Loucy (cell line): ENCODE data around the gene PLXNA4.

Experiments used
- H2AFZ ChIP-seq: fragments of 200-600 bp; sonication (generic); 2 replicates; pipeline ENCODE4 v1.6.0; 2016; ENCODE audit warnings: antibody characterized with exemption, mild to moderate bottlenecking, low read length, moderate library complexity
- H3F3A ChIP-seq: fragments of 200-600 bp; 2 replicates; pipeline ENCODE4 v1.6.0; 2016; ENCODE audit warnings: antibody characterized with exemption, low read depth, mild to moderate bottlenecking
- H3K27me3 ChIP-seq: fragments of 200-600 bp; sonication (generic); 2 replicates; pipeline ENCODE4 v1.6.1; 2014; ENCODE audit warnings: low read length, mild to moderate bottlenecking; ENCODE audit not compliant: insufficient read depth, poor library complexity, severe bottlenecking
- H3K36me3 ChIP-seq: fragments of 200-600 bp; sonication (generic); 2 replicates; pipeline ENCODE4 v1.6.1; 2016; ENCODE audit warnings: low read length; ENCODE audit not compliant: insufficient read depth
- H3K4me1 ChIP-seq: fragments of 200-600 bp; sonication (generic); 2 replicates; pipeline ENCODE4 v1.5.1; 2014; ENCODE audit warnings: low read length, mild to moderate bottlenecking; ENCODE audit not compliant: insufficient read depth, poor library complexity, severe bottlenecking
- H3K4me2 ChIP-seq: fragments of 200-600 bp; sonication (generic); 2 replicates; pipeline ENCODE4 v1.6.0; 2014; ENCODE audit warnings: antibody characterized with exemption, low read length, low read depth, mild to moderate bottlenecking; ENCODE audit not compliant: poor library complexity, severe bottlenecking
- H3K4me3 ChIP-seq: fragments of 200-600 bp; sonication (generic); 2 replicates; pipeline ENCODE4 v1.5.1; 2014; ENCODE audit warnings: low read length, mild to moderate bottlenecking, mixed read lengths; ENCODE audit not compliant: poor library complexity, severe bottlenecking
- H3K79me2 ChIP-seq: fragments of 200-600 bp; sonication (generic); 2 replicates; pipeline ENCODE4 v1.6.1; 2014; ENCODE audit warnings: low read length; ENCODE audit not compliant: insufficient read depth
- H3K9ac ChIP-seq: fragments of 200-600 bp; sonication (generic); 2 replicates; pipeline ENCODE4 v1.6.0; 2014; ENCODE audit warnings: mild to moderate bottlenecking, low read depth, low read length, moderate library complexity; ENCODE audit not compliant: poor library complexity, severe bottlenecking
- H3K9me2 ChIP-seq: fragments of 200-600 bp; sonication (generic); replicated peaks from 2 replicates; pipeline ENCODE4 v1.6.1; 2016; ENCODE audit warnings: low read depth, low read length, mixed read lengths
- H3K9me3 ChIP-seq: fragments of 200-600 bp; sonication (generic); 2 replicates; pipeline ENCODE4 v1.6.1; 2014; ENCODE audit warnings: mild to moderate bottlenecking, antibody characterized with exemption, low read length, low read depth; ENCODE audit not compliant: insufficient read depth
- H4K20me1 ChIP-seq: fragments of 200-600 bp; sonication (generic); 2 replicates; pipeline ENCODE4 v1.6.0; 2014; ENCODE audit warnings: antibody characterized with exemption, low read length, mild to moderate bottlenecking; ENCODE audit not compliant: insufficient read depth, poor library complexity, severe bottlenecking
- EZH2phosphoT487 ChIP-seq: fragments of 200-600 bp; IDR thresholded peaks from 2 replicates; pipeline ENCODE4 v1.6.1; 2018; ENCODE audit warnings: antibody characterized with exemption, mild to moderate bottlenecking, moderate library complexity, borderline replicate concordance
- TF ChIP-seq, protein P1 (sequence below): fragments of 200-600 bp; sonication (generic); conservative IDR thresholded peaks from 2 replicates; pipeline ENCODE4 v1.5.1; 2014; ENCODE audit warnings: mild to moderate bottlenecking, antibody characterized with exemption, low read length

Gene PLXNA4

DNA sequence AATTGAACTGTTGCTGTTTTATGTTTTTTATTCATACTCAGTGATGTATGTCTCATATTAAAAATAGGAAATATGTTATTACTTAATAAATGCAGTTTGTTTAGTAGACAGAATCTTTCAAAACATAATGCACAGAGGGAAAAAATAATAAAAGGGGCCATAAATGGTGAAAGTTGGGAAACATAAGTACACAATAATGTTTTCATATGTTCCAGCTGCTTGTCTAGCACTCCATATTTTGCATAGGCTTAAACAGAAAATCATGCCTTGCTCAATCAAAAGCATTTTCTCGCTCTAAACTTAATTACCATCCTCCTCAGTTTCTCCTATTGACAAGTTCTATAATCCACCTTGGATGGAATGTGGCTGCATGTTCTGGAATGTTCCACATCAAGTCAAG is 333.2 kb downstream of the PLXNA4 start:
- H3K4me1 ChIP-seq, result no peaks in the 10 kb centered on the region
- no peak overlapping the region for H3K4me2 ChIP-seq
- no peaks in the 10 kb centered on the region for H3K79me2 ChIP-seq
- no peak overlapping the region for H3K4me3 ChIP-seq
- H2AFZ ChIP-seq, result no peak overlapping the region
- no peak overlapping the region for H3K9ac ChIP-seq
- H3K27me3 ChIP-seq, result no peaks in the 10 kb centered on the region
- H4K20me1 ChIP-seq, result no peaks in the 10 kb centered on the region
- H3K9me2 ChIP-seq, result no peaks in the 10 kb centered on the region
- no peaks in the 10 kb centered on the region for H3F3A ChIP-seq
- no peaks in the 10 kb centered on the region for H3K9me3 ChIP-seq
- no peaks in the 10 kb centered on the region for H3K36me3 ChIP-seq
- TF ChIP-seq, protein P1, sequence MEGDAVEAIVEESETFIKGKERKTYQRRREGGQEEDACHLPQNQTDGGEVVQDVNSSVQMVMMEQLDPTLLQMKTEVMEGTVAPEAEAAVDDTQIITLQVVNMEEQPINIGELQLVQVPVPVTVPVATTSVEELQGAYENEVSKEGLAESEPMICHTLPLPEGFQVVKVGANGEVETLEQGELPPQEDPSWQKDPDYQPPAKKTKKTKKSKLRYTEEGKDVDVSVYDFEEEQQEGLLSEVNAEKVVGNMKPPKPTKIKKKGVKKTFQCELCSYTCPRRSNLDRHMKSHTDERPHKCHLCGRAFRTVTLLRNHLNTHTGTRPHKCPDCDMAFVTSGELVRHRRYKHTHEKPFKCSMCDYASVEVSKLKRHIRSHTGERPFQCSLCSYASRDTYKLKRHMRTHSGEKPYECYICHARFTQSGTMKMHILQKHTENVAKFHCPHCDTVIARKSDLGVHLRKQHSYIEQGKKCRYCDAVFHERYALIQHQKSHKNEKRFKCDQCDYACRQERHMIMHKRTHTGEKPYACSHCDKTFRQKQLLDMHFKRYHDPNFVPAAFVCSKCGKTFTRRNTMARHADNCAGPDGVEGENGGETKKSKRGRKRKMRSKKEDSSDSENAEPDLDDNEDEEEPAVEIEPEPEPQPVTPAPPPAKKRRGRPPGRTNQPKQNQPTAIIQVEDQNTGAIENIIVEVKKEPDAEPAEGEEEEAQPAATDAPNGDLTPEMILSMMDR, result no peak
- TF ChIP-seq EZH2phosphoT487, result no peak

DNA sequence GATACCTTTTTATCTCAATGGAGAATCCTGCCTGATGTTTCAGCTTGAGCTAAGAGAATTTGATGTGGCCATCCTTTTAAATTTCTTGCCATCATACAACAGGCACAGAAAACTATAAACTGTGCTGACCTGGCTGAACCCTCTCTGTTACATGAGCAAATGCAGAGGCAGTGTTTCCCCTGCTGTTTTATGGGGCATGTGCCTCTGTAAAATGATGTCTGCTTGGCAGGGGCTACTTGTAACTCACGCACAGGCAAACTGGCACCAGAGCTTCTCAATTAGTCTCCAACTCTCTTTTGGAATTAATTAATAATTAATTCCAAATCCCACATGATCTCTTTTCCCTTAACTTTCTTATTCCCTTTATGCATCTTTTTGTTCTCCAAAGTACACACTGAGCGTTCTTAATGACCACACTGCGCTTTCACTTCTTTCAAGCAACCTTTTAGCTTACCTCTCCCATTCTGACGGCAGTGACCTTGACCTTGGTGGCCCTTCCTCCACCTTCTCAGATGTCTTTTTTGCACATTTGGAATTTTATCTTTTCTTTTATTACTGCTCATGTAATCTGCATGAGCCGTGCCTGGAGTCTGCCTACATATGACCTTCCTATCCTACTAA is 334.0 kb downstream of the PLXNA4 start:
- TF ChIP-seq, protein P1, result no peak
- Histone ChIP-seq H3K36me3 (no peaks in the 10 kb centered on the region), H3K9me3 (no peaks in the 10 kb centered on the region), H3K4me3 (no peak overlapping the region), H3K4me2 (no peak overlapping the region), H2AFZ (no peak overlapping the region), H4K20me1 (no peaks in the 10 kb centered on the region), H3K27me3 (no peaks in the 10 kb centered on the region), H3F3A (no peaks in the 10 kb centered on the region), H3K9me2 (no peaks in the 10 kb centered on the region), H3K9ac (no peak overlapping the region), H3K79me2 (no peaks in the 10 kb centered on the region), H3K4me1 (no peaks in the 10 kb centered on the region)

DNA sequence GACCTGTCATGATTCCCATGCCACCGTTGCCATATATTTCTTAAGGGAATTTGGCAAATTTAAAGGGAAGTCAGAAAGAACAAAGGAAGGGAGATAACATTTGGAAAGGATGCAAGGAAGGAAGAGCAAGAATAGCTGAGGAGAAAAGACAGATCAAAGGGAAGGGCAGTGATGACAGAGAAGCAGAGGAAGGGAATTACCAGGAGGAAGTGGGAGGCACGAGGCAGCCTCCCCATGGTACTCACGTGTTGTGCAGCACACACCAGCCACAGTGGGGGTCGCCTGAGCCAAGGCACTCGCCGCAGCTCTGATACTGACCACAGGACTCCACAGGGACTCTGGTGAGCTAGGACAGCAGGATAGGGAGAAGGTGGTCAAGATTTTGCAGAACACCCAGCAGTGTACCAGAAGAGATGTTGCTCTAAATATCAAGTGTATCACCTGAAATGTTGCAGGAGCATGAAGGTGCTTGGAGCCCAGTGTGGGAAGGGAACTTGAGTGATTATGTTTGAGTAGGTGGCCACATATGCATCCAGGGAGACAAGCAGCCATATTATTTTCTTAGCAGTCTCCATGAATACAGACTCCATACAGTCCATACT is 335.3 kb downstream of the PLXNA4 start:
- Histone ChIP-seq H3F3A (no peaks in the 10 kb centered on the region), H3K4me2 (no peak overlapping the region), H3K79me2 (no peaks in the 10 kb centered on the region), H4K20me1 (no peaks in the 10 kb centered on the region), H3K9me2 (no peaks in the 10 kb centered on the region), H3K9me3 (no peaks in the 10 kb centered on the region), H3K9ac (no peak overlapping the region), H2AFZ (no peak overlapping the region), H3K4me1 (no peaks in the 10 kb centered on the region), H3K36me3 (no peaks in the 10 kb centered on the region), H3K4me3 (no peak overlapping the region), H3K27me3 (no peaks in the 10 kb centered on the region)
- TF ChIP-seq, protein P1, result no peak
- no peak for TF ChIP-seq EZH2phosphoT487
